Activated T-cell treated with anti-CD3 and anti-CD28 coated beads, Interleukin-2, amount 50 U/mL, for 48 hours (primary cell): Measurements from ENCODE around the gene USH2A.

Source experiments
- DNase-seq, 2 experiments: peaks; one replicate each; pipeline ENCODE4 v3.0.0-alpha.2; 2020

The USH2A gene

DNA sequence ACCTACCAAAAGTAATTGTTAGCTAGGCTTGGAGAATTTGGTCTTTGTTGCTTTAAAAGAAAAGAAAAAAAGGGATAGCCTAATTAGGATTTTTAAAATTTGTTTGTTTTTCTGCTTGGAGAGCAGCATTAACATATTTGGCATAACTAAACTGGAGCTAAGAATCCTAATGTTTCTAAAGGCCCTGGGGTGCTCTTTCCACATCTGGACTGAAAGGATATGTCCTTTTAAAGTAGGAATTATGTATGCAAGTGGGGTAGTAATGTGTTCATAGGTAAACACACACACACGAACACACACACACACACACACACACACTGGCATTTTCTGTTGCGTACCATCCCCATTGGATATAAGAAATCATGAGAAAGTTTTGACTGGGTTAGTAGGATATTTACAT lies 742.2 kb downstream of the USH2A start:
- no peak for DNase-seq

DNA sequence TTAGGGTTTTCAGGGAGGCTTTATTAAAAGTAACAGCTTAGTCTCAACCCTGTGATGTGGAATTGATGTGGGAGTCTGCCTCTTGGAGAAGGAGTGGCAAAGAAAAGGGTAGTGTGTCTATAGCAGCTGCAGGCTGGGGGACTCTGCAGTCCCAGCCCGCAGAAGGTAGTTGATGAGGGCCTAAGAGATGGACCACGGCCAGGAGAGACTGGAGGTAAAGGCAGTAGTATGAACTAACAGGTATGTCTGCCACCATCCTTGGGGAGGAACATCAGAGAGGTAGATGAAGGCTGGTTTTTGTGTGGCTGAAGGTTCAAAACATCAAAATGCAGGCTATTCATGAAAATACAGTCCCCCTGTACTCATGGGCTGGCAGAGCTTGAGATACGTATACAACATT lies 744.0 kb downstream of the USH2A start:
- DNase-seq: no peak

DNA sequence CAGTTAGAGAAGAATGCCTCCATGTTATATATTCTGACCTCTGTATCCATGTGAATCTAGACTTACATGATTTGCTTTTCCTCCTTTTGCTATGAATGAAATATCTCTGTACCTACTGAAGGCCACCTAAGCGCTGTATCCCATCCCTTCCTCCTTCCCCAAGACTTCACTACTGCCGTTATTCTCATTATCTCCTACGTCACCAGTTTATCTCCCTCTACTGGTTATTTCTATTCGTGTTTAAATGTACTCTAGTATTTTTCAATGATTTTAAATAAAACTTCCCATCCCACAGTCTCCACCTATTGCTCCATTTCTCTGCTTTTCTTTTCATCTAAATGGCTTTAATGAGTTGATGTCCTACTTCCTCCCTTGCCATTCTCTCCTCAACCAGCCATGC lies 746.1 kb downstream of the USH2A start:
- DNase-seq: no peak

DNA sequence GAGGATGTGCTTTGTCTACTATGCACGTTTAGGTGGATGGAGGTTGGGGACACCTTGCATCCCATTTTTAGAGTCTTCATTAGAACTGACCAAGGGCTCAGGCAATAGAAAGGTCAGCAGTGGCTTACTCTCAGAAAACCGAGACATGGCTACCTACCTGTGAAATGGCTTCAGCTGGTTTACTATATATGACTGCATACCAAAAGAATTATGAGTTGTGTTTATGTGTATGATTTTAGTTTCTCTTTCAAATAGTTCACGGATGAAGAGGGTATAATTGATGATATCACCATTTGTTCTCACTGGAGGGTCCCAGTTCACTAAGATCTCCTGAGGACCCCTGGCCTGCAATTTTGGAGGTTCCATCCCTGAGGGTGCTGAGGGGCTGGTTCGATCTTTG lies 749.3 kb downstream of the USH2A start:
- no peak for DNase-seq

DNA sequence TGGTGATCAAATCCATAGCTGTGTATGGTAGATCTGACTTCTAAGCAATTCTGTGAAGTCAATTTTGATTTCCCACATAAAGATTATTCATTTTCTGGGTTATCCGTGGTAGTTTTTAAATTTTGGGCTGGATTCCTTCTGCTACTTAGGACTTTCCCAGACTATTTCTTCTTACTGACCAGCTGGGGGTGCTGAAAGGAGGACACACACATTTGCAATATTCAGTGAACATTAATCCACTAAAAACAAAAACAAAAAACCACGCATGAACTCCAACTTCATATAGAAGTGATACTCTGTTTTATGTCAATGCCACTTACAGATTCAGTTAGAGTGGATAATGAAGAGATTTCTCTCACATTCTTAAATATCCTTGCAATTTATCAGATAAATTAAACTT lies 750.8 kb downstream of the USH2A start:
- DNase-seq: no peak

DNA sequence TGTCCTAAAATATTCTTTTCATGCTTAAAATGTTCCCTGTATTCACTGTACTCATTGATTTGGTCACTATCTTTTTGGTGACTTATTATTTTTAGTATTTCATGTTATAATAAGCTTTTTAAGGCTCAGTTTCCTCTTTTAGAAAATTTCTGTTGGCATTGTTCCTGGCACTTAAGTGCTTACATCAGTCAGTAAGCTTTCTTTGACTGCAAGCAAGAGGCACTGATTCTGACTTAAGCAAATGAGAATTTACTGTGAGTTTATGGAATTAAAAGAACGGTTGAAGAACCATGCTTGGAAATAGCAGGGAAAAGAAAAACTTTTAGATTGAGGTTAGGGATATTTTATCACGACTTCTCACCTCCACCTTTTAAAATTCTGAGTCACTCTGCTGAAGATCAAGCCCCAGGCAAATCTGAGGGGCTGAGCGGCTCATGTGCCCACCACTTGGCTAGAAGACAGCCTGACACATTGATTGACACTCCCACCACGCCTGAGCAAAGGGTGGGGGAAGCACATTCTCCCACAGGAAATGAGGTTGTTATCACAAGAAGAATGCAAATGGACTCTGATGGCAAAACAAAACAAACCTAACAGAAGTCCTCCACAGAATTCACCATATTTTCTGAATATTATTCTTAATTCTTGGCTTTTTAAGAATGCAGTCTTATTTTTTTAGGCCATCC lies 753.3 kb downstream of the USH2A start:
- no peak for DNase-seq

DNA sequence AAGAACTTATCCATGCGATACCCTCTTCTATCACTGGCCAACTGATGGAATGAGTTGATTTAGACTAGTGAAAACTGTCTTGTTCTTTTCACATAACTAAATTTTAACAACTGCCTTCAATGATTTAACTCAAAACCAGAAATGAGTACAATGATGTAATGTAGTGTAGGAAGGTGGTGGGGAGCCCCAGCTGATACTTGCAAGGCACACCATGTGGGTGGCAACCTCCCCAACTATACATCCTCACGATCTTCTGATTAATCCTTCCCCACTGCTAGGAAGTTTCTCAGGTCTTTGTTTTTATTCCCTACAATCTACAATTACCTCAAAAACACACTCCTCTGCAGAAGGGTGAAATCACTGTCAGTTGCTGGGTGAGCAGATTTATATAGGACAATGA lies 755.5 kb downstream of the USH2A start:
- no peak for DNase-seq

DNA sequence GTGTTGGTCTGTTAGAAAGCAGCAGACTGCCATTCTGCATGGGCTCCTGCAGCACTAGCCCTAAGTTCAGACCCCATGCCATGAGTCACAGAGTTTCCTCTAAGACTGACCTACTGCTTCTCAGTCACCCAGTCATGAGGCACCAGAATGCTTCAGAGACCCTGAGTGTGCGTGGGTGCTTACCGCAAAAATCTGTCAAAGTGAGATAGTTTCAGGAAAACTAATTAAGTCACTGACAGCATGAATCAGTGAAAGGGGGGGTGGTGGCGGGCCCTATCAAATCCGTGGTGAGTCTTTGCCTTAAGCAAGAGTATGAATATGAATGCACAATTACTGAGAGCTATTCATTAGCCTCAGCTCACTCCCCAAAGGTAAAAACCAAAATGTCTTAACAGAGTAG lies 758.0 kb downstream of the USH2A start:
- DNase-seq: peak; percentile 21 to 30

DNA sequence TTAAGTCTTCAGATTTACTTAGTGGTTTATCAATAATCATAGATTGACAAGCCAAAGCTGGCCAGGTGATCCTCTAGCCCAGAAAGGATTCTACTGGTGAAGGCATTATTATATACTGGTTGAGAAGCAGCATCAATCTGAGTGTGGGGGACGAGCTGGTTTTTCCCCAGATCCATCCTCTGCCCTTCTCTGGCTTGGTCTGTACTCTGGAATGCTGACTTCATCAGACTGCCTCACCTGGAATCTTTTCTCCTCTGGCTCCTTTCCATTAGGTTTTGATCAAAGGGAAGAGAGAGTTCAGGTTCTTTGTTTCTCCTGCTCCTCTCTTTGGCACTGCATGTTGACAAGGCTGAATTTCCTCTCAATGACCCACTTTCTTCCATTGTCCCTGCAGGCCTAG lies 762.2 kb downstream of the USH2A start:
- no peak for DNase-seq

DNA sequence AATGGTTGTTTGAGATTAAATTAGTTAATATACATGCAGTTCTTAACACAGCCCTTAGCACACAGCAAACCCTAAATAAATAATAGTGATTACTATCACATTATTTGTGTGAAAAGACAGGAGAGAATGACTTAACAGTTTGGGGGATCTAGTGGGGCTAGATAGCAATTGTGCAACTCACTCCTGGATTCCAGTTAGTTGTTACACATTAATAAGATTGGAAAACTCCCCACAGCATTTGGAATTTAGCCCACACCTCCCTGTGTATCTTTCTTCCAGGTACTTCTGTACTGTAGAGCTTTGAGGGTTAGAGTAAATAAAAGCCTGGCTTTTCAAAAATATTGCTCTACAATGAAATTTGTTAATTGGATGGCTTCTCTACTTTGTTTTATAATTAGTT lies 763.0 kb downstream of the USH2A start:
- DNase-seq: no peak

DNA sequence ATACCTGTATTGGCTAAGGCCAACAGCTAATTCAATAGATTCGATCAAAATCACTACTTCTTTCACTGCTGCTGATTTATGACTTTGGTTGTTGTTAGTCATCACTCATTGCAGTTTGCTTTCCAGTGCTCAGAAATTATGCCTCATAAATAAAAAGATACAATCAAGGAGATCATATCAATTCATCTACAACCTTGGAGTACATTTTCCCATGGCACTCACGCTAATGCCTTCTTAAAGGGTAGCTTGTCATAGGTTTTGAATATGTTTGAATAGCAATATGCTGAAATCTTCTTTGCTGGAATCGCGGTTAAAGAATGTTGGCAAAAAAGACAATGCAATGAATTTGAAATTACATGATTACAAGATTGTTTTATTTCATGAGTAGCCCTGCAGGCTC lies 766.2 kb downstream of the USH2A start:
- no peak for DNase-seq

DNA sequence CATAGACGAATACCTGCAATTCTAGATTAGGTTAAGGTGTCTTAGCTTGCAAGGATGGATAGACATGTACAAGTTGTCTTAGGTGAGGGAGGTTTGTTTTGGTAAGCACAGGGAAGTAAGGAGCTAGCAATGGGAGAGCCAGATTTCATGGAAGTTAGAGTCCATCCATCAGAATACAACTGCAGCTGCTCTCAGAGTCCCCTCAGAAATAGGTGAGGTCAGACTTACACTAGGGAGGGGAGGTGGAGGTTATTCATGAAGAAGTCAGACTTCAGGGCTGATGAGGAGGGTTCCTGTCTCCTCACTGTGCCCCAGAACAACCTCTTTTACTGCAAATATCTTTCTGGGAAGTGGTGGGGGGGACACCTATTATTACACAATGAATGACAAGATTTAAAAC lies 770.9 kb downstream of the USH2A start:
- DNase-seq: no peak

DNA sequence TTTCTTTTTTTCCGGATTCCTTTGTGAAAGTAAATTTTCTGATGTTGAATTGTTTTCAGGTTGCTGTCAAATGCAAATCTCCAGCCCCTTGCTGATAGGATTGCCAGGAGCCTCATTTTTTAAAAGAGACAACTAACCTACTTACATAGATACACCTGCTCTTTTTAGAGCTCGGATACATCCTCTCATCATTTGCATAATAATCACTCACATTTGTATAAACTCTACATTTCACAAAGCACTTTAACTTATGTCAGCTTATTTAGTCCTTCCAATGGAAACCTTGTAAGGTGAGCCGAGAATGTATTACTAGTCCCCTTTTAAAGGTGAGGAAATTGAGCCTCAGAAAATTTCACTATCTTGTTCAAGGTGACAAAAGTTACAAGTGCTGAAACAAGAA lies 771.4 kb downstream of the USH2A start:
- DNase-seq: no peak

DNA sequence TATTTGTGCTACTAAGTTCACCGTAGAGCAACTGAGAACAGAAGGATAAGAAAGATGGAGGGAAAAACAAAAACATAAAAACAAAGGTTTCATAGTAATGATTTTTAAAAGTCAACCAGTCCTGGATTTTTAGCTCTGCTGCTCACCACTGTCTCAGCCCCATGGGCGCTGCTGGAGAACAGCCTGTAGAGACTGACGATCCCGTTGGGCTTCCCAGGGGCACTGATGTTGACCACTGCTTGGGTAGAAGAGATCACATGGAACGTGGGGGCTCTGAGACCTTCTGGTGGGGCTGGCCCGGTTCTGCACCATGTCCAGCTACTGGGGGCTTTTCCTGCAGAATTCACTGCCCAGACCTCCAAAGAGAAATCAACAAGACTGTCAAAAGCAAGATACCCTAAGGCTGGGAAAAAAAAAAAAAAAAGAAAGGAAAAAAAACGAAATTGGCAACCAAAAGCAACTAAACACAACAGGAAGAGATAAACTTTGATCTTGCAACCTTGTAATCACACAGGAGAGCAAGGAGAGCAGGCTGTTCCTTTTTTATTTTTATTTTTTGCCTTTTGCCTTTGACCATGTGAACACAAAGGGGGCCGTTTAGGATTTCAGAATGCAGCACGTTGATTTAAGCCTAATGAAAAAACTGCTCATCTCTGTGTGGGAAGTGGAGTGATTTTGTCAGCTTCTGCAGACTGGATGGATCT lies 772.6 kb downstream of the USH2A start:
- DNase-seq: no peak

DNA sequence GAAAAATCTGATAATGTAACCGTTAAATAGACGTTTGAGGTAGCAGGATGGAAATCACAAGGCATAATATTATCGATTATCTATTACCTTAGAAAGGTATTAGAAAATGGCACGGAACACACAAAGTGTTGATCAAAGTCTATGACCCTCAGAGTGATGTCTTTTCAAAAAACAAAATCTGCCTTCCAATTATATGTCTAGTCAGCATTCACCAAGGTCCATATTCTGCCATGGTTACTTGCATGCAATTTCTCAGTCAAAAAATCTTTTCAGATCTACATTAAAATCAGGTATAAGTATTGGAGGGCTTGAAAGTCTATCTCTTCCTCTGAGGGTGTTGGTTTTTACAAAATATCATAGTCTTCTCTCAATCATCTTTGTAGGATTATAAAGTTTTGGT lies 774.3 kb downstream of the USH2A start:
- no peak for DNase-seq

DNA sequence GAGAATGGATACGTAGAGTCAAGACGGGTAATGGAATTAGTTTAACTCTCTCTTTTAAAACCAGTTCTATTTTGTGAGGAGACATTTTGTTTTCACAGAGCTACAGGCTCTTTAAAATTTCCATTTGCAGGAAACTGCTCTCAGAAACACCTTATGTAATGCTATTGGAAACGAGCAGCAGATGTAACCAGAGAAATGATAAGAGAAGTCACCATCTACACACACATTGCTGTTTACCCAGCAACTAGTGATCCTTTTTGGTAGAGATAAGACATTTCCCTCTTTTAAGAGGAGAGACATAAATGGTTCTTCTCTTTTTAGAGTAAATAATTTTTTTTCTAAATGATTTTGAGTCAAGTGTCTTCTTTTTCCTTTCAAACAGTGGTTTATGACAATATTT lies 775.5 kb downstream of the USH2A start:
- no peak for DNase-seq

DNA sequence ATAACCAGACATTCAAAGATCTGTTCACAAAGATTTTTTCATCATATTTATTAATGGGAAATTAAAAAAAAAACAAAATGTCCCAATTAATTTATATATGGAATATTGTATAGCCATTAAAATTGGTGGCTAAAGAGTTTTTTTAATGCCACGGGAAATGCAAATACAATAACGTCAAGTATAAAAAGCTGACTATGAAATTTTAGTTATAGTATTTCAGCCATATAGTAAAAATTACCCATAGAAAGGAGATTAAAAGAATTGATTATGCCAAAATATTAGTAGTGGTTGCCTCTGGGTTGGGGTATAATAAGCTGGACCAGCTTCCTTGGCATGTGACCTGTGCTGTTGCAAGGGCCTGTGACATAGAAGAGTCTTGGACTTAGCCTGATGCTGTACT lies 777.4 kb downstream of the USH2A start:
- no peak for DNase-seq

DNA sequence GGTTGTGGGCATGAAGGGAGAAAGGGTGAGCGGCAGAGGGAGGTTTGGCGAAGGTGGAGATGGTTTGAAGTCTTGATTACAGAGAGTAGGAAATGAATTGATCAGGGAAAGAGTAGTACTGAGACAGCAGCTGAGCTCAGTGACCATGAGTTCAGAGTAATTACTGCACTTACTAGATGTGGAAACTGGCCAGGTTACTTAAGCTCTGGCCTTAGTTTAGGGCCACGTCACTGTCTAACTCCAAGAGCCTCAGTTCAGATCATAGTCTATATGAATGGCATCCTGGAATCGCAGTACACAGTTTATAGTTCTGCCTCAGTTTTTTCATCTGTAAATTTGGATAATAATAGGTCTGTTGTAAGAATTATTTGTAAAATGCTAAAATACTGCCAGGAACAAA lies 778.1 kb downstream of the USH2A start:
- no peak for DNase-seq

DNA sequence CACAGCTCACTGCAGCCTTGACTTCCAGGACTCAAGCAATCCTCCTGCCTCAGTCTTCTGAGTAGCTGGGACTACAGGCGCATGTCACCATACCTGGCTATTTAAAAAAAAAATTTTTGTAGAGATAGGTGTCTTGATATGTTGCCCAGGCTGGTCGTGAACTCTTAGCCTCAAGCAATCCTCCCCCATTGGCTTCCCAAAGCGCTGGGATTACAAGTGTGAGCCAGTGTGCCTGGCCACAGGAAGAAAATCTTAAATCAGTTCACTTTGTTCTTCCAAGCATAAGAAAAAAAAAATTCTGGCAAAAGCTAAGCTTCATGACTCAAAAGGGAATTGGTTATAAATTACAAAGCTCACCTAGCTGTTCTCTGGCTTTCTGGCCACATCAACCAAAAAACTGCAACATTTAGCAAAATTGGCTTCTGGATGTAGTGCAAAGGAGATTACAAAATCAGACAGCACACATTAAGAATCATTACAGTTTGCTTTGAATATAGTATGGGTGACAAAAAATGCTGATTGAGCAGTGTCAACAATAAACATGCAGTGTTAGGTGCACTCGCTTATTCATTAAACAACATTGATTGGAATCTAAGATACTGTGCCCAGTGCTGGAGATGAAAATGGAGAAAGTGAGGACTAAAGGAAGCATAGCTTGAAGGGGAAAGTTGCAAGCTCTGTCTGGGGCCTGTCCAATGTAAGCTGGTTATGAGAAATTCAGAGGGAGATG lies 779.5 kb downstream of the USH2A start:
- no peak for DNase-seq

DNA sequence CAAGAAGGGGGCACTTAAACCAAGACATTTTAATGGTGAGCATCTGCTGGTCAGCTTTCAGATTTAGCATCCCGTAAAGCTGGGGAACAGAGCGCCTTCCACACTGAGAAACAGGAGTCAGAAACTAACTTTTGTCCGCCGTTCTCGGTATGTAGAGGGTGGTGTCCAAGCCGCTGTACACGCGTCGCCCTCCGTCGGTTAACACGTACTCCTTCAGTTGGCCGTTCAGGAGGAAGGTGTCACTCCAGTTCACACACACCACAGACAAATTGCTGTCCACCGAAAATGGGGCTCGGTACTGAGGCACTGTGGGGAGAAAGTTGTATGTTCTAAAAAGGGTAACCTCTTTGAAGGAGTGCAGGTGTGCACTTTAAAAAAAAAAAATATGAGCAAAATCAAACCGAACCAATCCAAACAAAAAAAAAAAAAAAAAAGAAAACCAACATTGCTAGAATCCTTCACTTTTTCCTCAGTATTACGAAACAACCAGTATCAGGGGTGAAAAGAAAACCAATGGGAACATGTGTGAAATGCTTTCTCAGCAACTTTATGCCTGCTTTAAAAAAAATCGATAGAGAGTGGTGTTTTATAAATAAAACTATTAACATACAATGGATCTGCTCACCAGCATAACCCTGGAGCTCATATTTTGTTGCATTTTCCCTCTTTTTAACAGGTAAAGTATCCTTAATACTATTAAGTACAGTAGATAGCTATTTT lies 782.7 kb downstream of the USH2A start:
- DNase-seq: no peak

DNA sequence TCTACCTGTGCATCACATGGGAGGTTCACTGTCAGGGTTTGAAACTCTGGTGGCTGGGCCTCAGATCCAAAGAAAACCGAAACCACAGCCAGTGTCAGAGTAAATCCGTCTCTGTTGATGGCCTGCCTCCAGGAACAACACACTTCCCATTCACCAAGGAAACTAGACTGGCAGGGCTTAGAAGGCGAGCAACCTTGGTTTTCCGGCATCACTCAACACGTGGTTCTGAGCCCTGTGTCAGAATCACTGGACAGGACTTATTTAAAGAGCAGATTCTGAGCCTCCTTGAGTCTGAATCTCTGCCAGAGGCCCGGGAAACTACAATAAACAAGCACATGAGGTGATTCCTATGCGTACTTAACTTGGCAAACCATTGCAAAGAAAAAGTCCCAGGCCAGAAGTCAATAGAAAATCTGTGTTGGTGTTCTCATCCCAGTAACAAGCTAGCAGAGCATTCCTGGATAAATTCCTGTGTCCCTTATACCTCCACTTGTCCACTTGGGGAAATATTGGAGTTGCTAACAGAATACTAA lies 786.1 kb downstream of the USH2A start:
- DNase-seq: no peak

DNA sequence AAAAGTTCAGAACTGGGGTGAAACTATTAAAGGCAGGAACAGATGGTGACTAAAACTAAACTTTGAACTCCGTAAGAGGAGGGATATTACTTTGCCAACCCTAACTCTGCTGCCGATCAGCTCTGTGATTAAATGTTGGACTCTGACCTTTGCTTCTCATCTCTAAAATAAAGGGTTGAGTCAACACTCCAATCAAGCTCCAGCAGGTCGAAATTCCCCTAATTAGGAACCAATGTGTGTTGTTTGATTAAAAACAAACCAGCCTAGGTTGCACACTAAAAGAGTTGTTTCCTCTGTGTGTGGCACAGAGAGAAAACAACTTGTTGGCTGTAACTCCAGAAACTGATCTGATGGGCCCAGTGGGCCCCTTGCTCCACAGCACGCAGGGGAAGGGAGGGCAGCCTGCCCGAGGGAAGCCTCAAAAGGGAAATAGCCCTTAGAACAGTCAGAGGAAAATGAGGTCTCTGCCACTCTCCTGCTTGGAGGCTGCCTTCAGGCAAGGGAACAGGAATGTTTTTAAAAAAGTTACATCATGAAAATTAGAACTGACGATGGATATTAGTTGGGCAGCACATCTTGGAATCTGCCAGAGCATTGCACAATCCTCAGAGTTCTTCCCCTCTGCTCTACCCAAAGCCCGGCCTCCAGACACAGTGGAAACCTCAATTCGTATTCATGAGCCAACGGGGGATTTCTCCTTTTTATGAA lies 786.8 kb downstream of the USH2A start:
- no peak for DNase-seq

DNA sequence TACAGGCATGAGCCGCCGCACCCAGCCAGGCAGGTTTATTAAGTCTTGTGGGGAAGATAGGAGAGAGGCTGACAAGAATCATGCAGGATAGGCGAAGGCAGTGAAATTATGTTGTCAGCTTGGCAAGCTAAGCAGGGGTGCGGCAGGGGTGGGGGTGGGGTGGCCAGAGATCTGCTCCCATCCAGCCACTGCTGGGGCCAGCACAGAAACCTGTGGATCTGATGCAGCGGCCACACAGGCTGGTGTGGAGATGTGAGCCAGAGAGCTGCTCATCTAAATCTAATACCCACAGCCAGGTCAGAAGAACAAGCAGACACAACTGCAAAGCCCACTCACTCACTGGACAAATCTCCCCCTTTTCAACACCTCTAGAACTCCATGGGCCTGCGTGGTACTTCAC lies 787.4 kb downstream of the USH2A start:
- no peak for DNase-seq
